ENCODE measurements around the gene LSM7. TPM values are rescaled to one million over a fixed set of nuclear protein-coding genes. Genes with fewer than 3 reads are reported as not detected.

The LSM7 gene
- total RNA-seq, 1 donor from 2014 or later = 144 TPM

- DNase-seq (ENCODE audit: low read depth) = no peak
These were observed 43.3 kb upstream of the LSM7 start for GRCh38 chr19:2371656-2372055.

DNA sequence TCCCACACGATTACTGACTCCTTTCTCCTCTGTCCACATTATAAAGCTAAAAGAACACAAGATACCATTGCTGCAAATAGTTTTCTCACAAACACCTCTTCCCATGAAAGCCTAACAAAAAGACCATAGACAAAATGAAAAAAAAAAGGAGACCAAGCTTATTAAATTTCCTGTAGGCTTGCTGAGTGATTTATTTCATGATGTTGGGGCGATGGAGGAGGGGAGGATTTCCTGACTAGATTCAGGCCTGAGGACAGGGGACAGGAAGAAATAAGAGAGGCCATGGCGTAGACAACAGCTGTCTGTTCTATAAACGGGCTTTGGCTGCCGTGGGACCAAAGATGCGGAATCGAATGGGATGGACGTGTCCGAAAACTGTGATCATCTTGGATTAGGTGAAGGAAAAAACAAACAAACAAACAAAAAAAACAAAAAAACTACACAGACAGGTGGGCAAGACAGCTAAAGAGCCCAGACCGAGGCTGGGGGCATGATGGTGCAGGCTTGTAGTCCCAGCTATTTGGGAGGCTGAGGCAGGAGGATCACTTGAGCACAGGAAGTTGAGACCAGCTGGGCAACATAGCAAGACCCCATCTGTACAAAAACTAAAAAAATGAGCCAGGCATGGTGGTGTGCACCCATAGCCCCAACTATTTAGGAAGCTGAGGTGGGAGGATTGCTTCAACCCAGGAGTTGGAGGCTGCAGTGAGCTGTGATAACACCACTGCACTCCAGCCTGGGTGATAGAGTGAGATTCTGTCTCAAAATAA lies 37.0 kb upstream of the LSM7 start:
- H3K36me3 ChIP-seq (ENCODE audit: control insufficient read depth, insufficient read depth, low read length) = no peaks in the 10 kb centered on the region
- TF ChIP-seq CTCF (IDR thresholded peaks at IDR 0.05; ENCODE audit: insufficient read depth, low read length, poor library complexity, severe bottlenecking) = no peak
- no peak for DNase-seq (ENCODE audit: low read depth)
- peaks cover 38% of the 10 kb centered on the region for H3K27me3 ChIP-seq (ENCODE audit: control insufficient read depth, insufficient read depth, low read length)
- no peak overlapping the region for H3K4me3 ChIP-seq (ENCODE audit: low read depth, low read length)

More at GRCh38 chr19:2371656-2372055, 43.3 kb upstream of the LSM7 start:
- Histone ChIP-seq H3K36me3 (ENCODE audit: control insufficient read depth, insufficient read depth, low read length) (no peaks in the 10 kb centered on the region), H3K27me3 (ENCODE audit: control insufficient read depth, insufficient read depth, low read length) (peaks cover 12% of the 10 kb centered on the region), H3K4me3 (ENCODE audit: low read depth, low read length) (no peak overlapping the region)
- TF ChIP-seq CTCF (IDR thresholded peaks at IDR 0.05; ENCODE audit: insufficient read depth, low read length, poor library complexity, severe bottlenecking) = no peak

GRCh38 chr19:2363419-2363818 lies 35.0 kb upstream of the LSM7 start:
- no peak overlapping the region for H3K4me3 ChIP-seq (ENCODE audit: low read depth, low read length)
- no peak for DNase-seq (ENCODE audit: low read depth)
- TF ChIP-seq CTCF (IDR thresholded peaks at IDR 0.05; ENCODE audit: insufficient read depth, low read length, poor library complexity, severe bottlenecking) = no peak
- H3K36me3 ChIP-seq (ENCODE audit: control insufficient read depth, insufficient read depth, low read length) = no peaks in the 10 kb centered on the region
- peaks cover 56% of the 10 kb centered on the region for H3K27me3 ChIP-seq (ENCODE audit: control insufficient read depth, insufficient read depth, low read length)

DNA sequence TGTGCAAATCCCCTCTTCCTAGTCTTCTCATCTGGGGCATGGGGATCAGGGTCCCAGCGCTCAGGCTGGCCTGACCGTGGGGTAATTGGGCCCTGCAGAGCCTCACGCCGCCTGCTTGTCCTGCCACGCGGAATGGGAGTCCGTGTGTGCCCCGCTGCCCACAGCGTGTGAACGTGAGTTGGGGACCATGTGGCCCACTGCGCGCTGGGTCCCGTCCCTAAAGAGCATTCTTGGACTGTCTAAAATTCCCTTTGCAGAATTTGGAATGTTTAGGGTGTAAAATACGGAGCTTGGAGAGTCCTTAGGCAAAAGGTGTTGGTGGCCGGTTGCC lies 34.5 kb upstream of the LSM7 start:
- H3K36me3 ChIP-seq (ENCODE audit: control insufficient read depth, insufficient read depth, low read length) = no peaks in the 10 kb centered on the region
- H3K4me3 ChIP-seq (ENCODE audit: low read depth, low read length) = no peak overlapping the region
- peaks cover 59% of the 10 kb centered on the region for H3K27me3 ChIP-seq (ENCODE audit: control insufficient read depth, insufficient read depth, low read length)
- DNase-seq (ENCODE audit: low read depth) = no peak
- no peak for TF ChIP-seq CTCF (IDR thresholded peaks at IDR 0.05; ENCODE audit: insufficient read depth, low read length, poor library complexity, severe bottlenecking)

- DNase-seq (ENCODE audit: low read depth) = no peak
- H3K4me3 ChIP-seq (ENCODE audit: low read depth, low read length) = no peak overlapping the region
- TF ChIP-seq CTCF (IDR thresholded peaks at IDR 0.05; ENCODE audit: insufficient read depth, low read length, poor library complexity, severe bottlenecking) = no peak
- peaks cover 59% of the 10 kb centered on the region for H3K27me3 ChIP-seq (ENCODE audit: control insufficient read depth, insufficient read depth, low read length)
- no peaks in the 10 kb centered on the region for H3K36me3 ChIP-seq (ENCODE audit: control insufficient read depth, insufficient read depth, low read length)
These were observed 33.9 kb upstream of the LSM7 start for GRCh38 chr19:2362046-2362969.
